GM19455 (cell line): ENCODE data around the gene NRL.

Experiments used
- ATAC-seq: cut with Tn5 transposase; IDR thresholded peaks from one replicate; pipeline ENCODE4 v1.9.1; 2021; ENCODE audit not compliant: unreplicated experiment

NRL gene

GRCh38 chr14:24100982-24101494, 13.7 kb downstream of the NRL start:
- no peak for ATAC-seq

DNA sequence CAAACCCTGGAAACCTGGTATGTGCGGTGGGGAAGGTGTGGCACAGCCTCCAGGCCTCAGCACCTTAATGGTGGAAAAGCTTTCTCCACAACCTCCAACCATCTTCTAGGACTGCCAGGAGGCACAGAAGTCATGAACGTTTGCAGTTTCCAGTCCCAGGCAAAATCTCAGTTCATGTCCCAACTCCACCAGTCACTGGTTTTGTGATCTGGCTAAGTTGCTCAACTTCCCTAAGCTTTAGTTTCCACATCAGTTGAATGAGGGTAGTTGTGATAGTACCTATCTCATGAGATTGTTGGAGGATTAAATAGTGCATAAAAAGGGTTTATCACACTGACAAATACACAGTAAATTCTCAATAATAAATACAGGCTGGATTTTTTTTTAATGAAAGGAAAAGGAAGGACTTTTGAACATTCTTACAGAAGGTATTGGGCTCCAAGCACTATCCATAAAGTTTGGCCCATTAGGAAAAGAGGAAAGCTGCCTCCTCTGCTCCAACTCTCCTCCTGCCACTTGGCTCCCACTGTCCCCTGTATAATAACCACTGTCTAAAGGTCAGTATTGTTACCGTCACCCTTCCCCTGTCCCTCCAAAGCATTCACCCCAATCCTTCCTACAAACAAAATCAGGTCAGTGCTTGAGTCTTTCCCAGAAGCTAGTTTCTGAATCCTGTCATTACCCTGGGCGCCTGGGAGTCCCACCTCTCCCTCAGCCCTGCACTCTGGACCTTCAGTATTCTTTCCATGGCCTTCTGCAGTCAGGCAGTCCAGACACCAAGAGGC, 14.4 kb downstream of the NRL start:
- ATAC-seq, result no peak

- no peak for ATAC-seq
These were observed 15.6 kb downstream of the NRL start for GRCh38 chr14:24098927-24099813.

DNA sequence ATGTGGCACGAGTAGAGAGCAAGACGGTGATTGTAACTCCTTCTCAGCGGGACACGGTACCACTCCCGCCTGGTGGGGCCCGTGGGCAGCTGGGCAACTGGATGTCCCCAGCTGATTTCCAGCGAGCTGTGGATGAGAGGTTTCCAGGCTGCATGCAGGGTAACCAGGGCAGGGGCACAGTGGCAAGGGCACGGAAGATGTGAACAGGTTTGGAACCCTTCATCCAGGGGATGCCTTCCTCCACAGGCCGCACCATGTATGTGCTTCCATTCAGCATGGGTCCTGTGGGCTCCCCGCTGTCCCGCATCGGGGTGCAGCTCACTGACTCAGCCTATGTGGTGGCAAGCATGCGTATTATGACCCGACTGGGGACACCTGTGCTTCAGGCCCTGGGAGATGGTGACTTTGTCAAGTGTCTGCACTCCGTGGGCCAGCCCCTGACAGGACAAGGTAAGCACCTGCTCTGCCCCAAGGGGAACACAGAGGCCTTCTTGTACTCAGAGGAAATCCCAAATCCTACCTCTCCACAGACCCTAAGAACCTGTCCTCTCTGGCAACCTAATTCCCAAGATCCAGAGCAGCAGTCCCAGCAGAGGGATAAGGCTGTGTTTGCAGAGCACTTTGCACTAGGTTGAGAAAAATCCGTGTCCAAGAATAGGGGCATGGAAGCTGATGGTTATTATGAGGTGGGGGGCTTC, 16.4 kb downstream of the NRL start:
- ATAC-seq, result no peak

- no peak for ATAC-seq
These were observed 18.1 kb downstream of the NRL start for GRCh38 chr14:24096545-24097181.

GRCh38 chr14:24095271-24096068, 19.3 kb downstream of the NRL start:
- ATAC-seq, result peak; percentile 61

GRCh38 chr14:24094841-24095270, 19.9 kb downstream of the NRL start:
- no peak for ATAC-seq

DNA sequence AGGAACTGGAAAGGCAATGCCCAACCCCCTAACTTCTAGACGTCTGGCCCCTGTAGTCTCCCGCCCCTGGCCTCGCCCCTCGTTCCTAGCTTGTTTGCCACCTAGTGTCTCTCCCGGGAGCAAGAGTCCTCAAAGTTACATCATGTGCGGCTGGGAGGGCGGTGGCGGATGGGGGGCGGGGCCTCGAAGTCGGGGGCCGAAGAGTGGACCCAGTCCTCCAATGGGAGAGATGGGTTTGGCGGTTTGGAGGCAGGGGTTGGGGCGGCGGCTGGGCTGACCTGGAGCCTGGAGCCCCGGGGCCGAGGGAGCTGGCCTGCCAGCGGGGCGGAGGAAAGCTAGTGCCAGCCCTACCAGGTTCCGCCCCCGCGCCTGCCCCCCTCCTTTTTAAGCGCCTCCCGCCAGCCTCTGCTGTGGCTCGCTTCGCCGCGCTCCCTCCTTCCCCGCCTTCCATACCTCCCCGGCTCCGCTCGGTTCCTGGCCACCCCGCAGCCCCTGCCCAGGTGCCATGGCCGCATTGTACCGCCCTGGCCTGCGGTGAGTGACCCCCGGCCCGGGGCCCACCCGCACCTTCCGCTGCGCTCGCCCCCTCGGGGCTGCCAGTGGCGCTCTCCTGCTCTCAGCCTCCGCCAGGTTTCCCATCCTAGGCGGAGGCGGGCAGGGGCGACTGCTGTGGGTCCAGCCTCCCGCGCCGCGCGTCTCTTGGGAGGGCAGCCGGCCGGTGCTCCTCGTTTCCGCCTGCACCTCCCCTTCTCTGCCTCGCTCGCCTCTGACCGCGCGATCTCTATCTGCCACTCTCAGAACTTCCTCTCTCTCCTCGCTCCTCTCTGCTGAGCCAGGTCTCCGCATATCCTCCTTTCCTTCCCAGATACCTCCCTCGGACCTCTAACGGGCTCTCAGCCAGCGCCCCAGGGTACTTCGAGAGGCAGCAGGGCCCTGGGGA, 20.6 kb downstream of the NRL start, which contains the start of gene PCK2:
TSS of gene PCK2 (plus strand) at position 411 of the 940 bp plus-strand sequence. CDS start at position 506, 95 bp downstream.
- ATAC-seq, result peak; percentile 51

GRCh38 chr14:24093207-24093900, 21.4 kb downstream of the NRL start:
- ATAC-seq, result no peak

DNA sequence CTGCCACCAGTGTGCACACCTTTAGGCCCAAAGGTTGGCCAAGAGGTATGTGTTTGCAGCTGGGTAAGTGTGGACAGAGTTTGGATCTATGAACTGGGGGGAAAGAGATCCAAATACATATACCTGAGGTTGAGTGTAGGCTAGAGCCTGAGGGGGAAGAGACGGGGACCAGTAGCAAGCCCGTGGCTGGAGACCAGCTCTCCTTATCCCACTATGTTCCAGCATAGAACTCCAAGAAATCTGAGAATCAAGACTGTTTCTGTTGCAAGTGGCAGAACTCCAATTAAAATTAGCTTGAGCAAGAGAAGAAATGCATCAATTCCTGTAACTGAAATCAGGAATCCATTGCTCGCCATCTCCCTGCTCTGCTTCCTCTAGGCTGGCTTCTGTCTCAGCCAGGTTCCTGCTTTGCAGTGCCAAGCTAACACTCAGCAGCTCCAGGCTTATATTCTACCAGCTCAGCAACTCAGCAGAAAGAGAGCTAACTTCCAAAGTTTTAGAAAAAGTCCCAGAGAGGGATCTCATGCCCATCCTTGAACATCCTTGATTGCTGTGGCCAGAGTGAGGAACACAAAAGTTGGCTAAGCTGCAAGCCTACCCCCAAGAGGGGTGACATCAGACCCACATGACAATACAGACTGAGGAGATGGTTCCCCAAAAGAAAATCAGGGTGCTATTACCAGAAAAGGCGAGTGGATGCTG, 22.1 kb downstream of the NRL start:
- no peak for ATAC-seq

DNA sequence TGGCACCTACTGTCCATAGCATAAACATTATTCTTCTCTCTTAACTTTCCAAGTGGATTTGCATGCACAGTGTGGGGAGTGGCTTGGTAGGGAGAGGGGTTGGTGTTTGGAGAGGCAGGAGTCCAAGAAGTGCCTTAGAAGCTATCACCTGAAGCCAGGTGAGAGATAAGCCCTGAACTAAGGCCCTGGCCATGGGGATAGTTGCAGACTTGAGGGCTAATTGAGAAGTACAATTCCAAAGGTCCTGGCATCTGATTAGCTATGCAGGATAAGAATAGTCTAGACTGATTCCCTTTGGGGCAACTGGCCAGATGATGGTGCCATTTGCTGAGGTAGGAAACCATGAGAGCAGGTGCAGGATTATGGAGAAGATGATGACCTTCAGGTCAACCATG, 22.6 kb downstream of the NRL start:
- no peak for ATAC-seq

DNA sequence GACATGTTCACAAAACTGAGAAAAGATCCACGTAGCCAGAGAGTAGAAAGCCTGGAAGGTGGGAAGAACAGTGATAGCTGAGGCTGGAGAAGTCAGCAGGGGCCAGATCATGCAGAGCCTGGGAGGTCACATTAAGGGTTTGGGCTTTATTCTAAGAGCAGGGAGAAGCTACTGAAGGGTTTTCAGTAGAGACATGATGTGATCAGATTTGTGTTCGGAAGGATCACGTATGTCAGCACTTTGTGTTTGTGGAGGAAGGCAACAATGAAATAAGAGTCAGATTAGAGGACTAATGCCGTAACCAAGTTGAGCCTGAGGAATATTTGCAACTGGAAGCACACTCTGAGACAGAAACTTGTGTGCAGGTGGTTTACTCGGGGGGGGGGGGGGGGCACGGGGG, 24.9 kb downstream of the NRL start:
- ATAC-seq, result no peak

DNA sequence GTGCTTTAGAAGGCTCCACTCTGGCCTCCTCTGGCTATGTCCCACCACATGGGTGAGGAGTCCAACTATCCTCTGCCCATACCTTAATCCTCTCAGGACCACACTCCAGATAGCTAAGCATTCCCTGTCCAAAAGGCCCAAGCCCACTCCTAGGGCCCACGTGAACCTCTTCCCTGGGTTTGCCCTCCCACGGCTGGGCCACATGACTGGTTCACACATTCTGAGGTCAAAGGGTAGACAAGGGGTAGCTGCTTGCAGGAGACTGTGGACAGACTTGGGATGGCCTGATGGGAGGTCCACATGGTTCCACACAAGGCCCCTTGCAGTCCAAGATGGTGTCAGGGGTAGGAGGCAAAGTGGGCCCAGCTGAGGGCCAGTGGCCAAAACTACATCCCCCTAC, 26.7 kb downstream of the NRL start:
- no peak for ATAC-seq

DNA sequence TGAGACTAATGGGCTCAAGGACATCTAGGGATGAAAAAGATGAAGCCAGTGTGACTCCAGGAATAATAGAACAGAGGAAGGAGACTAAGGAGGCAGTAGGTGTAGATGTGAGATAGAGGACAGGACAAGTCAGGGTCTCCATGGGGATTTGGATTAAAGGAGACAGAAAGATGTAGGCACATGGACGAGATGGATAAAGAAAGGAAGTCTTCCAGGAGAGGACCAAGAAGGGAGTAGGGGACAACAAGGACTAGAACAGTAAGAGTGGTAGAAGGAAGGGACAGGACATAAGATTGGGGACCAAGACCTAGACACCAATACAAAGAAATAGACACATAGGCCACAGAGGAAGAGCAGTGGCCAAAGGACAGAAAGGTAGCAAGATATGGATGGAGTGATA, 27.7 kb downstream of the NRL start:
- no peak for ATAC-seq

- ATAC-seq, result no peak
These were observed 28.4 kb downstream of the NRL start for GRCh38 chr14:24086193-24086955.

- no peak for ATAC-seq
These were observed 29.5 kb downstream of the NRL start for GRCh38 chr14:24085215-24085614.

- no peak for ATAC-seq
These were observed 30.3 kb downstream of the NRL start for GRCh38 chr14:24084440-24084839.
